H9 (cell line): ENCODE measurements around the gene MYO1F. TPM values are rescaled to one million over a fixed set of nuclear protein-coding genes. Genes with fewer than 3 reads are reported as not detected.

Experiments used
- DNase-seq: peaks from one replicate; pipeline ENCODE4 v3.0.0-alpha.2; 2017
- H2AFZ ChIP-seq: one replicate; pipeline ENCODE4 v1.6.1; 2013; ENCODE audit warnings: mild to moderate bottlenecking, low read length, control low read depth, moderate library complexity
- H2AK5ac ChIP-seq: 2 replicates; pipeline ENCODE4 v1.6.1; 2013; ENCODE audit warnings: low read length, control low read depth, mixed read lengths; ENCODE audit not compliant: insufficient read length
- H2BK120ac ChIP-seq: one replicate; pipeline ENCODE4 v1.6.1; 2013; ENCODE audit warnings: low read depth, mild to moderate bottlenecking, low read length, control low read depth, inconsistent platforms; ENCODE audit not compliant: poor library complexity, severe bottlenecking
- H2BK12ac ChIP-seq: 2 replicates; pipeline ENCODE4 v1.6.1; 2013; ENCODE audit warnings: low read length, control low read depth, mixed read lengths, low read depth; ENCODE audit not compliant: insufficient read length
- H2BK15ac ChIP-seq: 2 replicates; pipeline ENCODE4 v1.6.1; 2013; ENCODE audit warnings: low read depth, low read length, control low read depth
- H2BK20ac ChIP-seq: one replicate; pipeline ENCODE4 v1.6.1; 2013; ENCODE audit warnings: low read depth, mild to moderate bottlenecking, low read length, control low read depth, inconsistent platforms; ENCODE audit not compliant: poor library complexity, severe bottlenecking
- H2BK5ac ChIP-seq: 2 replicates; pipeline ENCODE4 v1.6.1; 2013; ENCODE audit warnings: low read length, control low read depth, mixed read lengths; ENCODE audit not compliant: insufficient read length
- H3K14ac ChIP-seq: 2 replicates; pipeline ENCODE4 v1.6.1; 2013; ENCODE audit warnings: low read length, control low read depth; ENCODE audit not compliant: insufficient read depth
- H3K18ac ChIP-seq: 2 replicates; pipeline ENCODE4 v1.6.1; 2013; ENCODE audit warnings: low read depth, mild to moderate bottlenecking, mixed read lengths, low read length, control low read depth; ENCODE audit not compliant: insufficient read length
- H3K23ac ChIP-seq: 2 replicates; pipeline ENCODE4 v1.6.1; 2013; ENCODE audit warnings: low read length, control low read depth, mixed read lengths, low read depth; ENCODE audit not compliant: insufficient read length
- H3K23me2 ChIP-seq: 2 replicates; pipeline ENCODE4 v1.6.1; 2013; ENCODE audit warnings: low read depth, mild to moderate bottlenecking, mixed read lengths, low read length, control low read depth; ENCODE audit not compliant: insufficient read length, poor library complexity, severe bottlenecking
- H3K27ac ChIP-seq: 2 replicates; pipeline ENCODE4 v1.5.1; 2013; ENCODE audit warnings: low read length, control low read depth, mixed read lengths, low read depth; ENCODE audit not compliant: insufficient read length
- H3K27me3 ChIP-seq: 2 replicates; pipeline ENCODE4 v1.6.1; 2013; ENCODE audit warnings: low read length, control low read depth, inconsistent platforms; ENCODE audit not compliant: insufficient read depth
- H3K4ac ChIP-seq: 2 replicates; pipeline ENCODE4 v1.6.1; 2013; ENCODE audit warnings: low read depth, mild to moderate bottlenecking, control low read depth, inconsistent platforms, low read length, moderate library complexity
- H3K4me1 ChIP-seq: 2 replicates; pipeline ENCODE4 v1.6.1; 2013; ENCODE audit warnings: low read length, control low read depth, inconsistent platforms; ENCODE audit not compliant: insufficient read depth
- H3K4me2 ChIP-seq: 2 replicates; pipeline ENCODE4 v1.6.1; 2013; ENCODE audit warnings: low read length, control low read depth, mixed read lengths; ENCODE audit not compliant: insufficient read length, insufficient read depth
- H3K56ac ChIP-seq: 2 replicates; pipeline ENCODE4 v1.6.1; 2013; ENCODE audit warnings: low read depth, mild to moderate bottlenecking, mixed read lengths, low read length, control low read depth; ENCODE audit not compliant: insufficient read length
- H3K79me1 ChIP-seq: 2 replicates; pipeline ENCODE4 v1.6.1; 2013; ENCODE audit warnings: low read depth, mild to moderate bottlenecking, moderate library complexity, low read length, control low read depth, inconsistent platforms; ENCODE audit not compliant: insufficient read depth, poor library complexity, severe bottlenecking
- H3K79me2 ChIP-seq: 2 replicates; pipeline ENCODE4 v1.6.1; 2013; ENCODE audit warnings: low read length, control low read depth, inconsistent platforms; ENCODE audit not compliant: insufficient read depth
- H3K9ac ChIP-seq: 2 replicates; pipeline ENCODE4 v1.6.1; 2013; ENCODE audit warnings: low read length, control low read depth, mixed read lengths; ENCODE audit not compliant: insufficient read length; ENCODE audit errors: extremely low read depth
- H3K9me3 ChIP-seq: one replicate; pipeline ENCODE4 v1.6.1; 2013; ENCODE audit warnings: low read depth, low read length, inconsistent platforms; ENCODE audit not compliant: control insufficient read depth
- H3T11ph ChIP-seq: one replicate; pipeline ENCODE4 v1.6.1; 2013; ENCODE audit warnings: mild to moderate bottlenecking, low read length, control low read depth, inconsistent platforms
- H4K20me1 ChIP-seq: one replicate; pipeline ENCODE4 v1.6.1; 2013; ENCODE audit not compliant: control insufficient read depth, insufficient read length, insufficient read depth
- H4K5ac ChIP-seq: 2 replicates; pipeline ENCODE4 v1.6.1; 2013; ENCODE audit warnings: low read depth, mild to moderate bottlenecking, mixed read lengths, low read length, control low read depth; ENCODE audit not compliant: insufficient read length
- H4K8ac ChIP-seq: replicated peaks from 2 replicates; pipeline ENCODE4 v1.6.1; 2013; ENCODE audit warnings: low read length, control low read depth, mixed read lengths, low read depth; ENCODE audit not compliant: insufficient read length
- H4K91ac ChIP-seq: 2 replicates; pipeline ENCODE4 v1.6.1; 2013; ENCODE audit warnings: low read depth, mild to moderate bottlenecking, moderate library complexity, mixed read lengths, low read length, control low read depth; ENCODE audit not compliant: insufficient read length
- H3K27ac Mint-ChIP-seq, 3 experiments: 2 replicates in 2 of 3; 3 replicates in 1 of 3; pipeline ENCODE4 v1.8.0; 2020 to 2021; ENCODE audit warnings: mixed read lengths in 3 of 3, mild to moderate bottlenecking in 1 of 3, moderate library complexity in 1 of 3
- H3K27me3 Mint-ChIP-seq: 2 replicates; pipeline ENCODE4 v1.8.0; 2021; ENCODE audit warnings: low read depth, mild to moderate bottlenecking, moderate library complexity, mixed read lengths
- H3K36me3 Mint-ChIP-seq, 3 experiments: 2 replicates in 2 of 3; 3 replicates in 1 of 3; pipeline ENCODE4 v1.8.0; 2020 to 2021; ENCODE audit warnings: low read depth in 3 of 3, mixed read lengths in 3 of 3; ENCODE audit not compliant: insufficient read depth in 1 of 3
- H3K4me1 Mint-ChIP-seq, 2 experiments: 2 replicates each; pipeline ENCODE4 v1.8.0; 2020; ENCODE audit warnings: mixed read lengths in 2 of 2
- H3K4me3 Mint-ChIP-seq, 2 experiments: 2 replicates in 1 of 2; 3 replicates in 1 of 2; pipeline ENCODE4 v1.8.0; 2020 to 2021; ENCODE audit warnings: mild to moderate bottlenecking in 2 of 2, mixed read lengths in 2 of 2, moderate library complexity in 1 of 2
- H3K9me3 Mint-ChIP-seq, 2 experiments: 2 replicates in 1 of 2; 3 replicates in 1 of 2; pipeline ENCODE4 v1.8.0; 2020; ENCODE audit warnings: mild to moderate bottlenecking in 2 of 2, mixed read lengths in 2 of 2, moderate library complexity in 1 of 2
- CTCF ChIP-seq: fragments of 200-600 bp; sonication (generic); conservative IDR thresholded peaks from 3 replicates; pipeline ENCODE4 v1.8.0; 2021; ENCODE audit warnings: antibody characterized with exemption, mild to moderate bottlenecking
- WGBS: extraction: QIAGEN DNeasy Blood & Tissue Kit; methylation state at CpG from one replicate; pipeline ENCODE4 v1.1.7; 2013; ENCODE audit warnings: missing lambda C conversion rate, low lambda C conversion rate, mixed read lengths; ENCODE audit not compliant: insufficient read length; ENCODE audit errors: extremely low coverage; 5-methylcytosine and 5-hydroxymethylcytosine counted together
- total RNA-seq: library from RNA; stranded (reverse); gene quantifications from 2 replicates; pipeline ENCODE4 v1.2.1, GENCODE V29; 2021

MYO1F gene
- total RNA-seq, 1 experiment from 2014 or later: 1.0 TPM

DNA sequence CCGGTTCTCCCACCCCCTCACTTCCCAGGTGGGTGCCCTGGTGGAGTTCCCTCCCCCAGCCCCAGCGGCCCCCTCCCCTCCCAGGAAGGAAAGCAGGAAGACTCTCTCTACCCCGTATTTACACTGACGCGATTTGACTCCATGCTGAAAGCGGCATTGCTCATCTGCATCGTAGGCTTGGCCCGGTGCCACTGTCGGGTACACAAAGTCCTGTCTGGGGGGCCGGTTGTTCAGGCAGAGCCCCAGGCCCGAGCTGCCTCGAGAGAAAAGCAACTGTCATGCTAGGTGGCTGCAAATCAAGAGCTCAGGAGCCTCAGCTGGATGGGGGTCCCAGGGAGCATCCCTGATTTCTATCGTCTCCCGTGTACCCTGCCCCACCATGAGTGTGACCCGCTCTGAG is 18.4 kb upstream of the MYO1F start:
- Histone ChIP-seq H4K8ac (no peak overlapping the region), H3K79me2 (no peaks in the 10 kb centered on the region)

More for the DNA sequence above, 18.4 kb upstream of the MYO1F start:
- Mint-ChIP-seq H3K27me3 (peaks cover 19% of the 10 kb centered on the region), H3K4me1 (peaks cover 5 to 13% of the 10 kb centered on the region in 2 experiments), H3K36me3 (peaks cover 0 to 29% (median 25%) of the 10 kb centered on the region in 3 experiments; a peak in 6 of 7 replicates), H3K27ac (no peak overlapping the region; a peak in 1 of 7 replicates), H3K9me3 (peaks cover 12 to 15% of the 10 kb centered on the region in 2 experiments; a peak in 4 of 5 replicates), H3K4me3 (no peak overlapping the region)
- H4K91ac ChIP-seq: no peak overlapping the region
- TF ChIP-seq CTCF: no peak
- H3K9me3 ChIP-seq: no peaks in the 10 kb centered on the region
- H2BK5ac ChIP-seq: no peak overlapping the region
- no peak overlapping the region for H2AFZ ChIP-seq
- H3K4ac ChIP-seq: no peak overlapping the region
- H3T11ph ChIP-seq: no peak overlapping the region
- no peak overlapping the region for H2BK15ac ChIP-seq
- no peak overlapping the region for H3K27ac ChIP-seq
- H3K14ac ChIP-seq: no peak overlapping the region
- H3K4me1 ChIP-seq: no peaks in the 10 kb centered on the region
- whole genome bisulfite sequencing: no CpG with 5 or more reads among the region's 15 CpGs
- H4K20me1 ChIP-seq: no peaks in the 10 kb centered on the region
- H3K18ac ChIP-seq: no peak overlapping the region
- no peak overlapping the region for H3K4me2 ChIP-seq
- no peaks in the 10 kb centered on the region for H3K79me1 ChIP-seq
- no peak overlapping the region for H3K23ac ChIP-seq
- no peaks in the 10 kb centered on the region; the same call in 1 of the 2 replicates for H3K27me3 ChIP-seq
- DNase-seq: no peak
- H3K9ac ChIP-seq: no peak overlapping the region
- H3K23me2 ChIP-seq: peaks cover 6% of the 10 kb centered on the region
- no peak overlapping the region for H2BK12ac ChIP-seq
- H3K56ac ChIP-seq: no peak overlapping the region
- no peak overlapping the region for H2BK120ac ChIP-seq
- no peak overlapping the region for H2AK5ac ChIP-seq
- no peak overlapping the region for H2BK20ac ChIP-seq
- no peak overlapping the region for H4K5ac ChIP-seq
